GM12892 (cell line): Measurements from ENCODE around the gene SENP5.

Experiments used
- POLR2A ChIP-seq: IDR thresholded peaks from 2 replicates; pipeline ENCODE4 v1.6.1; 2011; ENCODE audit warnings: low read depth, low read length, control low read depth
- POLR2AphosphoS5 ChIP-seq: IDR thresholded peaks from 2 replicates; pipeline ENCODE4 v1.6.1; 2011; ENCODE audit warnings: low read depth, low read length, control low read depth
- TAF1 ChIP-seq: IDR thresholded peaks from 2 replicates; pipeline ENCODE4 v1.6.1; 2011; ENCODE audit warnings: low read depth, mild to moderate bottlenecking, control low read depth, low read length, borderline replicate concordance

DNA sequence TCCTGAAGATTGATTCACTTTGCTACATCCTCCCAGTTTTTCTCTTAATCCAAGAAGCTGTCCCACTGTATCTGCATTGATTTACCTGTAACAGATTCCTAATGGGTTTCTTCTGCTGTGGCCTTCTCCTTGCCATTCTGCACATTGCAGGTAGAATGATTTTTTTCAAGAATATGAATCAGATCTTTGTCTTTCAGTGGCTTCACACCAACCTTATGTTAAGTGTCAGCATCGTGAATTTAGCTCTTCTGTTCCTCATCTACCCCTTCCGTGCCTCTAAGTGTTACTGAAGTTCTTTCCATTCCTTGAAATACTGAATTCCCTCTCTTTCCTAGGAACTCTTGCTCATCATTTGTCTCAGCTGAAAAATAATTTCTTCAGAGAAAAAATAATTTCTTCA, 7.5 kb downstream of the SENP5 start:
- TF ChIP-seq POLR2AphosphoS5 (no peak), POLR2A (no peak), TAF1 (no peak)
